UCSD-AML1 (cell line): ENCODE data around the gene POTEF.
"Not testable (repeated sequence)": the region's sequence is repeated elsewhere in the genome, so short reads cannot be mapped to it uniquely, and the experiment has no call there.

ENCODE experiments used
- DNase-seq: peaks from one replicate; lab custom pipeline; 2025; ENCODE audit not compliant: unreplicated experiment; lab: John Stamatoyannopoulos, UW

POTEF gene

GRCh38 chr2:130129120-130129829, at the start of gene POTEF:
Gene POTEF (minus strand): TSS chr2:130129222. CDS start chr2:130120515, 8,707 bp downstream.
- not testable (repeated sequence) for DNase-seq

- DNase-seq, result not testable (repeated sequence)
These were observed 45.8 kb upstream of the POTEF start for GRCh38 chr2:130174866-130175265.

GRCh38 chr2:130169896-130170295, 40.9 kb upstream of the POTEF start:
- DNase-seq, result no peak

GRCh38 chr2:130169163-130169562, 40.1 kb upstream of the POTEF start:
- DNase-seq, result not testable (repeated sequence)

- not testable (repeated sequence) for DNase-seq
These were observed 37.6 kb upstream of the POTEF start for GRCh38 chr2:130166611-130167010.

GRCh38 chr2:130165293-130166016, 36.4 kb upstream of the POTEF start:
- DNase-seq, result no peak

GRCh38 chr2:130162968-130163367, 33.9 kb upstream of the POTEF start:
- DNase-seq, result no peak

GRCh38 chr2:130162486-130162885, 33.5 kb upstream of the POTEF start:
- not testable (repeated sequence) for DNase-seq

- not testable (repeated sequence) for DNase-seq
These were observed 32.0 kb upstream of the POTEF start for GRCh38 chr2:130160838-130161705.

GRCh38 chr2:130160131-130160530, 31.1 kb upstream of the POTEF start:
- no peak for DNase-seq

- DNase-seq, result not testable (repeated sequence)
These were observed 30.4 kb upstream of the POTEF start for GRCh38 chr2:130159376-130159775.

GRCh38 chr2:130158631-130159030, 29.6 kb upstream of the POTEF start:
- no peak for DNase-seq

- DNase-seq, result peak; percentile 61
These were observed 28.9 kb upstream of the POTEF start for GRCh38 chr2:130157825-130158514.

- DNase-seq, result not testable (repeated sequence)
These were observed 28.3 kb upstream of the POTEF start for GRCh38 chr2:130157354-130157753.

- DNase-seq, result no peak
These were observed 27.6 kb upstream of the POTEF start for GRCh38 chr2:130156624-130157004.

GRCh38 chr2:130155956-130156623, 27.1 kb upstream of the POTEF start:
- peak; percentile 15 for DNase-seq

GRCh38 chr2:130154773-130155765, 26.0 kb upstream of the POTEF start:
- DNase-seq, result no peak

- DNase-seq, result not testable (repeated sequence)
These were observed 25.4 kb upstream of the POTEF start for GRCh38 chr2:130154423-130154770.
